Upper lobe of left lung (tissue), 4 donors: ENCODE measurements around the gene RAB11A.
A peak's percentile ranks its signal among the peaks of the same experiment; 100 is the strongest.

Experiments used
- CTCF ChIP-seq, 6 experiments: fragments of 450-650 bp in 4 of 6; fragments of 200-600 bp in 2 of 6; sonication (generic) in 2 of 6; IDR thresholded peaks; one replicate each; pipeline ENCODE4 v1.5.1; 2016 to 2019; ENCODE audit warnings: antibody characterized with exemption in 6 of 6
- EP300 ChIP-seq, 4 donors: sonication (generic); formaldehyde crosslinking; IDR thresholded peaks; one replicate each; pipeline ENCODE4 v1.5.1; 2017; ENCODE audit warnings: antibody characterized with exemption in 4 of 4, control low read depth in 2 of 4
- POLR2A ChIP-seq, 4 donors: fragments of 450-650 bp; IDR thresholded peaks; one replicate each; pipeline ENCODE4 v1.5.1; 2016 to 2017; ENCODE audit warnings: antibody characterized with exemption in 4 of 4, mild to moderate bottlenecking in 2 of 4
- POLR2AphosphoS5 ChIP-seq, 2 donors: sonication (generic); formaldehyde crosslinking; IDR thresholded peaks; one replicate each; pipeline ENCODE4 v1.5.1; 2017; ENCODE audit warnings: antibody characterized with exemption in 2 of 2

DNA sequence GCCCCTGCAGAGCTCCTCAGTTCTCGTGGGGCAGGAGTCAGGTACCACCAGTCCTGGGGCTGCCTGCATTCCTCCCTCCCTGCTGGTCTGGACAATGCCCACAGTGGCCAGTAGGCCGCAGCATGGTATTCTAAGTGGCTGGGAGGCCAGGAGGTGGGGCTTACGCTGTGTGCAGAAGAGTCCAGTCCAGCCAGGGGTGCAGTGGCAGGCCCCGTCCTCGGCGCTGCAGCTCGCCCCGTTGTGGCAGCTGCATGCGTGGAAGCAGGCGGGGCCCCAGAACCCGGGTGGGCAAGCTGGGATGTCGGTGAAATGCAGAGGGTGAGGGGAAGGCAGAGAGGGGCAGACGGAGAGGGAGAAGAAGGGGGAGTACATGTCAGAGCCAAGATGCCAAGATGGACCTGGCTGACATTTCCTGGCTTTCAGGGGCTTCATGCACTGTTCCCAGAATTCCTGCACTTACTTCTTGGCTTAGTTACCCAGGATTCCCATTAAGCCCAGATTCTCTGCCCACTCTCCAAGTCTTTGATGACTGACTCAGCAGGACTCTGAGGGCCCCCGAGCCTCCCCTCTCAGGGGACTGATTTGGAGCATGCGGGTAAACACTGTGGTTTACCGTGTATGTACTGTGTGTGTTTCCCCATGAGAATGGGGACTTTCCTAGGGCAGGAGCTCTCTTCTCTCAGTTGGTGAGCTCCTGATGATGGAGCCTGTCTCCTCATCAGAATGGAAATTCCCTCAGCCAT is 47.5 kb downstream of the RAB11A start:
- TF ChIP-seq POLR2AphosphoS5 (IDR thresholded peaks at IDR 0.05), result no peak
- TF ChIP-seq POLR2A (IDR thresholded peaks at IDR 0.05), result no peak
- peak; percentile 33 to 75 (median 58) for TF ChIP-seq CTCF (IDR thresholded peaks at IDR 0.05)
- no peak for TF ChIP-seq EP300 (IDR thresholded peaks at IDR 0.05)
